ENCODE results near the gene C2CD2.

The C2CD2 gene

DNA sequence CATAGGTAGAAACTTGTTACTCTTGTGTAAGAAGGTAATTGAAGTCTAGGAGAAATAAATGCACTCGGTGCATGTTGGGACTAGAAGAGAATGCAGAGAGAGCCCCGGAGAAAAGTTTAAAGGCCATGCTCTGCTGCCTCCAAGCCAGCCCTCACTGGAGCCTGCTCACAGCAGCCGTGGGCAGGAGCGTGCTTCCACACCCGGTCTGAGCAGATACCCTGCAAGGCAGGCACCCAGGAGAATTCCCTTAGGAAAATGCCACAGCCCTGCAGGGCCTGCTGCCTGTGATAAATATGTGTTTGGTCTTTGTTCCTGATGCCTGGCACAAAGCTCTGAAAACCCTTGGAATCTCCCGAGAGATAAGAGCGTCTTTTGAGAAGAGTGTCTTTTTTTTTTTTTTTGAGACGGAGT is 22.8 kb downstream of the C2CD2 start:
- H3K9me3 Mint-ChIP-seq, result no peaks in the 10 kb centered on the region
- no peaks in the 10 kb centered on the region for H3K36me3 Mint-ChIP-seq (ENCODE audit: insufficient read depth)
- no peak overlapping the region for H3K4me3 Mint-ChIP-seq
- peaks cover 39 to 52% of the 10 kb centered on the region in 2 donors for H3K27me3 Mint-ChIP-seq
- ATAC-seq (replicated peaks) (no peak), DNase-seq (no peak)
- peaks cover 2 to 10% of the 10 kb centered on the region in 2 donors for H3K4me1 Mint-ChIP-seq (ENCODE audit: low read depth in 2 of 2)
- no peak overlapping the region for H3K27ac Mint-ChIP-seq

- Mint-ChIP-seq H3K4me3 (no peak overlapping the region), H3K9me3 (no peaks in the 10 kb centered on the region), H3K36me3 (ENCODE audit: insufficient read depth) (no peaks in the 10 kb centered on the region), H3K4me1 (ENCODE audit: low read depth in 2 of 2) (peaks cover 11 to 19% of the 10 kb centered on the region in 2 donors), H3K27me3 (peaks cover 21 to 34% of the 10 kb centered on the region in 2 donors), H3K27ac (no peak overlapping the region)
- DNase-seq (no peak), ATAC-seq (replicated peaks) (no peak)
Observed at GRCh38 chr21:41929248-41929647, 24.6 kb downstream of the C2CD2 start.

- Mint-ChIP-seq H3K36me3 (ENCODE audit: insufficient read depth) (no peaks in the 10 kb centered on the region), H3K4me3 (no peak overlapping the region), H3K27ac (no peak overlapping the region), H3K4me1 (ENCODE audit: low read depth in 2 of 2) (peaks cover 15 to 23% of the 10 kb centered on the region in 2 donors), H3K9me3 (no peaks in the 10 kb centered on the region), H3K27me3 (peaks cover 16 to 29% of the 10 kb centered on the region in 2 donors)
- ATAC-seq (replicated peaks), result peak; percentile 30
- no peak for DNase-seq
Observed at GRCh38 chr21:41928621-41929220, 25.1 kb downstream of the C2CD2 start.

DNA sequence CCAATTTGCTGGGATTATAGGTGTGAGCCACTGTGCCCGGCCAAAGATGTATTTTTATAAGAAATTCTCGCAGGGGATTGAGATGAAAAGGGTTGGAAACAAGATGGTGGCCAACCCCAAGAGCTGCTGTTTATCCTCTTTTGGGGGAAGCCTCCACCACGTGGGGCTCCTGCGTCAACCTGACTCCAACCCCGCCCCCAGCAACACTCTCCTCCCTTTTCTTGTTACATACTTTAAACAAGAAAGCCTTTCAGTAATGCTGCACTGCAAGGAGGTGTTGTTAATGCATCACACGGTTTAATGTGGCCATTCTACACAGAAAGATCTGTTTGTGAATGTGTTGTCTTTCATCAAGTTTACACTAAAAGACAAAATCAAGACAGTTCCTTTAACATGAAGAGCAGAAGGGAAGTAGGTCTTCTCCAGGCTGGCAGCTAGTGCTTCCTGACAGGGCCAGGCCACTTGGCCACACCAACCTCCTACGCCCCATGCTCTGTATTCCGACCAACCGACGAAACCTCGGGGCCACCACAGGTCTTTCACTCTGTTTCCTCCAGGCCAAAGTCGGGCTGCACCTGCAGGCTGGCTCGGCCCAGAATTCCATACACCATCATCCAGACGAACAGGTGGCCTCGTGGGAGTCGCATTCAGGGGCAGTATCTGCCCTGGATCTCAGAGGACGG is 25.9 kb downstream of the C2CD2 start:
- no peak for ATAC-seq (replicated peaks)
- DNase-seq, result no peak
- H3K4me1 Mint-ChIP-seq (ENCODE audit: low read depth in 2 of 2), result peaks cover 19 to 30% of the 10 kb centered on the region in 2 donors
- H3K27me3 Mint-ChIP-seq, result peaks cover 7 to 21% of the 10 kb centered on the region in 2 donors
- H3K9me3 Mint-ChIP-seq, result no peaks in the 10 kb centered on the region
- no peaks in the 10 kb centered on the region for H3K36me3 Mint-ChIP-seq (ENCODE audit: insufficient read depth)
- H3K27ac Mint-ChIP-seq, result peak overlapping the region; percentile 97 to 100
- H3K4me3 Mint-ChIP-seq, result no peak overlapping the region

- ATAC-seq (replicated peaks) (peak; percentile 35), DNase-seq (no peak)
- Mint-ChIP-seq H3K4me3 (peak overlapping the region; percentile 87 to 93), H3K27ac (peak overlapping the region; percentile 97 to 100), H3K27me3 (peaks cover 0 to 10% of the 10 kb centered on the region in 2 donors), H3K36me3 (ENCODE audit: insufficient read depth) (no peaks in the 10 kb centered on the region), H3K9me3 (no peaks in the 10 kb centered on the region), H3K4me1 (ENCODE audit: low read depth in 2 of 2) (peaks cover 19 to 30% of the 10 kb centered on the region in 2 donors)
Observed at GRCh38 chr21:41926807-41927171, 27.0 kb downstream of the C2CD2 start.

DNA sequence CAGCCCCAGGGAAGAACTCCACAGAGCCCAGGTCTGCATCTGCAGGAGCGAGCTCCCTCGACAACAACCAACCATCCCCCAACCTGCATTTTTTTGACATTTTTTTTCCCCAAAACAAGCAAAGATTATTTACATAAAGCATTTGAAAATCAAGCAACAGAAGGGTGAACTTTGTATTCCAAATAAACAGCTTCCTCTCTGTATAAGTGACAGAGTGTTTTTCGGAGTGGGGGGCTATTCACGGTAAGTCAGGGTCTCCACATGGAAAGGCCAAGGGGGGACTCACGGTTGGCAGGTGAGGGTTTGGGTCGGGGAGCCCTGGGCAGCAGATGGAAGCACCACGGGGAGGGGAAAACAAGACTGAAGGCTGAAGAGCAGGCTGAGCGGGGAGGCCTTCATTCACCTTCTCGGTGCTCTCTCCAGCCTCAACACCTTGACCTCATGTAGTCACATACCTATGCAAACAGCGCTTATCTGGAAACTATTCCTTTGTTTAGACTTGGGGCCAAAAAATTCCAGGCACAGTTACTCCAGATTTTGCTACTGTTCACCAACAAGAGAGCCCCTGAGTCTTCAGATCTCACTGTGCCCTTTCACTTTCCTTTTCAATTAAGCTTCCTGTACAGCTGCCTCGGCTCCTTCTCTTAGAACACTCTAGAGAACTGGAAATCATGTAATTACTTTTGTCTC is 27.6 kb downstream of the C2CD2 start:
- peak; percentile 16 to 37 (median 29) for DNase-seq
- H3K4me1 Mint-ChIP-seq (ENCODE audit: low read depth in 2 of 2), result peaks cover 19 to 30% of the 10 kb centered on the region in 2 donors
- no peaks in the 10 kb centered on the region for H3K9me3 Mint-ChIP-seq
- H3K27me3 Mint-ChIP-seq, result peaks cover 0 to 6% of the 10 kb centered on the region in 2 donors
- ATAC-seq (replicated peaks), result peak; percentile 91
- H3K27ac Mint-ChIP-seq, result peak overlapping the region; percentile 97 to 100
- peak overlapping the region; percentile 87 to 93 for H3K4me3 Mint-ChIP-seq
- no peaks in the 10 kb centered on the region for H3K36me3 Mint-ChIP-seq (ENCODE audit: insufficient read depth)

GRCh38 chr21:41925767-41926116 is 28.1 kb downstream of the C2CD2 start:
- Mint-ChIP-seq H3K27me3 (peaks cover 0 to under 1% of the 10 kb centered on the region in 2 donors), H3K9me3 (no peaks in the 10 kb centered on the region), H3K27ac (peak overlapping the region; percentile 97 to 100), H3K36me3 (ENCODE audit: insufficient read depth) (no peaks in the 10 kb centered on the region), H3K4me3 (peak overlapping the region; percentile 87 to 93), H3K4me1 (ENCODE audit: low read depth in 2 of 2) (peaks cover 19 to 30% of the 10 kb centered on the region in 2 donors)
- ATAC-seq (replicated peaks) (no peak), DNase-seq (no peak)

GRCh38 chr21:41924368-41924754 is 29.5 kb downstream of the C2CD2 start:
- H3K4me1 Mint-ChIP-seq (ENCODE audit: low read depth in 2 of 2), result peaks cover 19 to 30% of the 10 kb centered on the region in 2 donors

GRCh38 chr21:41923631-41924367 is 30.0 kb downstream of the C2CD2 start:
- Mint-ChIP-seq H3K9me3 (no peaks in the 10 kb centered on the region), H3K4me3 (peak overlapping the region; percentile 28 to 40), H3K27ac (peak overlapping the region; percentile 62 to 86), H3K4me1 (ENCODE audit: low read depth in 2 of 2) (peaks cover 19 to 30% of the 10 kb centered on the region in 2 donors), H3K27me3 (no peaks in the 10 kb centered on the region), H3K36me3 (ENCODE audit: insufficient read depth) (no peaks in the 10 kb centered on the region)
- ATAC-seq (replicated peaks) (no peak), DNase-seq (no peak)

More at GRCh38 chr21:41924368-41924754, 29.5 kb downstream of the C2CD2 start:
- Mint-ChIP-seq H3K36me3 (ENCODE audit: insufficient read depth) (no peaks in the 10 kb centered on the region), H3K4me3 (no peak overlapping the region), H3K27ac (peak overlapping the region in 1 of 2 donors; percentile 86), H3K27me3 (no peaks in the 10 kb centered on the region), H3K9me3 (no peaks in the 10 kb centered on the region)
- ATAC-seq (replicated peaks), result no peak
- no peak for DNase-seq

DNA sequence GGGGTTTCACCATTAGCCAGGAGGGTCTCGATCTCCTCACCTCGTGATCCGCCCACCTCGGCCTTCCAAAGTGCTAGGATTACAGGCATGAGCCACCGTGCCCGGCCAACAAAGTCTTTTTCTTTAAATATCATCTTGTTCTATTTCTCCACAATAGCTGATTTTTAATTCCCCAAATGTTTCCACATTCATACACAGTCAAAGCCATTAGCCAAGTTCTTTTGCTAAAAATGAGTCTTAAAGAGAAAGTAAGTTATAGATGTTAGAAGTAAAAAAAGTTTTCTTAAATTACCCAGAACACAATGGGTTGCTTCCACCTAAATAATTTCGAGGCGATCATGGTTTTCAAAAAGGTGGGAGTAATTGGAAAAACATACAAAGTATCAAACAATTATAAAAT is 30.6 kb downstream of the C2CD2 start:
- Mint-ChIP-seq H3K27me3 (no peaks in the 10 kb centered on the region), H3K4me3 (peak overlapping the region in 1 of 2 donors; percentile 40), H3K27ac (peak overlapping the region; percentile 62 to 86), H3K9me3 (no peaks in the 10 kb centered on the region), H3K4me1 (ENCODE audit: low read depth in 2 of 2) (peaks cover 19 to 30% of the 10 kb centered on the region in 2 donors), H3K36me3 (ENCODE audit: insufficient read depth) (no peaks in the 10 kb centered on the region)
- no peak for DNase-seq
- no peak for ATAC-seq (replicated peaks)

- Mint-ChIP-seq H3K27me3 (no peaks in the 10 kb centered on the region), H3K36me3 (ENCODE audit: insufficient read depth) (peaks cover 3% of the 10 kb centered on the region), H3K27ac (no peak overlapping the region), H3K9me3 (no peaks in the 10 kb centered on the region), H3K4me1 (ENCODE audit: low read depth in 2 of 2) (peaks cover 17 to 19% of the 10 kb centered on the region in 2 donors), H3K4me3 (no peak overlapping the region)
- ATAC-seq (replicated peaks), result no peak
- DNase-seq, result no peak
Observed at GRCh38 chr21:41921021-41921420, 32.8 kb downstream of the C2CD2 start.

DNA sequence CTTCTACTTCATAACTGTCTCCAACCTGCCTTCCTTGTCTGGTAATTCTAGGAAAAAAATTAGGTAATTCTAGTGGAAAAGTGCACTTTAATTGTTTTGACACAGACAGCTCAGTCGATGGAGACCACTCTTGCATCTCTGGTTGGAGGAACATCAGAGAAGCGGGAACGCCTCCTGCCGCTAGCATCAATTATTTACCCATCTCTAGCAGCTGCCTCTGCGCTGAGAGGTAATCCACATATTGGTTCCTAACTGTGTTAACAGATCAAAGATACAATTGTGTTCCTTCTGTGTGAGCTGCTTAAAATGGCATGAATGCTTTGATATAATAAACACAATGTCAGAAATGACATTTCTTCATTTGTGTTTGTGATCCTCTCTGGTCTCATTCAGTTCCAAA is 33.3 kb downstream of the C2CD2 start:
- no peaks in the 10 kb centered on the region for H3K9me3 Mint-ChIP-seq
- H3K27me3 Mint-ChIP-seq, result no peaks in the 10 kb centered on the region
- no peak overlapping the region for H3K4me3 Mint-ChIP-seq
- DNase-seq (no peak), ATAC-seq (replicated peaks) (no peak)
- no peak overlapping the region for H3K27ac Mint-ChIP-seq
- peaks cover 3% of the 10 kb centered on the region for H3K36me3 Mint-ChIP-seq (ENCODE audit: insufficient read depth)
- peaks cover 11 to 14% of the 10 kb centered on the region in 2 donors for H3K4me1 Mint-ChIP-seq (ENCODE audit: low read depth in 2 of 2)

GRCh38 chr21:41919666-41920398 is 34.0 kb downstream of the C2CD2 start:
- DNase-seq, result no peak
- H3K36me3 Mint-ChIP-seq (ENCODE audit: insufficient read depth), result peaks cover 3% of the 10 kb centered on the region
- ATAC-seq (replicated peaks), result no peak
- peaks cover 10 to 13% of the 10 kb centered on the region in 2 donors for H3K4me1 Mint-ChIP-seq (ENCODE audit: low read depth in 2 of 2)
- H3K27me3 Mint-ChIP-seq, result no peaks in the 10 kb centered on the region
- H3K27ac Mint-ChIP-seq, result no peak overlapping the region
- H3K4me3 Mint-ChIP-seq, result no peak overlapping the region
- H3K9me3 Mint-ChIP-seq, result no peaks in the 10 kb centered on the region
